Duodenal mucosa (tissue), 2 donors: Measurements from ENCODE around the gene SLC25A36.

Experiments
- H3K27ac ChIP-seq: one replicate; pipeline ENCODE4 v1.7.0; 2013; ENCODE audit warnings: low read depth, low read length
- H3K27me3 ChIP-seq, 2 donors: one replicate each; pipeline ENCODE4 v1.7.0; 2013; ENCODE audit warnings: low read length in 2 of 2, control low read depth in 1 of 2; ENCODE audit not compliant: insufficient read depth in 2 of 2, control insufficient read depth in 1 of 2
- H3K36me3 ChIP-seq, 2 donors: one replicate each; pipeline ENCODE4 v1.7.0; 2013; ENCODE audit warnings: low read length in 2 of 2, control low read depth in 1 of 2; ENCODE audit not compliant: insufficient read depth in 2 of 2, control insufficient read depth in 1 of 2
- H3K4me1 ChIP-seq, 2 donors: one replicate each; pipeline ENCODE4 v1.7.0; 2013; ENCODE audit warnings: low read length in 2 of 2, control low read depth in 1 of 2; ENCODE audit not compliant: insufficient read depth in 2 of 2, control insufficient read depth in 1 of 2
- H3K4me3 ChIP-seq, 2 donors: one replicate each; pipeline ENCODE4 v1.7.0; 2013; ENCODE audit warnings: low read length in 2 of 2, low read depth in 1 of 2
- H3K9ac ChIP-seq, 2 donors: one replicate each; pipeline ENCODE4 v1.7.0; 2013; ENCODE audit warnings: low read length in 2 of 2, low read depth in 1 of 2
- H3K9me3 ChIP-seq, 2 donors: one replicate each; pipeline ENCODE4 v1.7.0; 2013; ENCODE audit warnings: low read length in 2 of 2, control low read depth in 1 of 2; ENCODE audit not compliant: control insufficient read depth in 1 of 2

Gene SLC25A36, protein sequence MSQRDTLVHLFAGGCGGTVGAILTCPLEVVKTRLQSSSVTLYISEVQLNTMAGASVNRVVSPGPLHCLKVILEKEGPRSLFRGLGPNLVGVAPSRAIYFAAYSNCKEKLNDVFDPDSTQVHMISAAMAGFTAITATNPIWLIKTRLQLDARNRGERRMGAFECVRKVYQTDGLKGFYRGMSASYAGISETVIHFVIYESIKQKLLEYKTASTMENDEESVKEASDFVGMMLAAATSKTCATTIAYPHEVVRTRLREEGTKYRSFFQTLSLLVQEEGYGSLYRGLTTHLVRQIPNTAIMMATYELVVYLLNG

DNA sequence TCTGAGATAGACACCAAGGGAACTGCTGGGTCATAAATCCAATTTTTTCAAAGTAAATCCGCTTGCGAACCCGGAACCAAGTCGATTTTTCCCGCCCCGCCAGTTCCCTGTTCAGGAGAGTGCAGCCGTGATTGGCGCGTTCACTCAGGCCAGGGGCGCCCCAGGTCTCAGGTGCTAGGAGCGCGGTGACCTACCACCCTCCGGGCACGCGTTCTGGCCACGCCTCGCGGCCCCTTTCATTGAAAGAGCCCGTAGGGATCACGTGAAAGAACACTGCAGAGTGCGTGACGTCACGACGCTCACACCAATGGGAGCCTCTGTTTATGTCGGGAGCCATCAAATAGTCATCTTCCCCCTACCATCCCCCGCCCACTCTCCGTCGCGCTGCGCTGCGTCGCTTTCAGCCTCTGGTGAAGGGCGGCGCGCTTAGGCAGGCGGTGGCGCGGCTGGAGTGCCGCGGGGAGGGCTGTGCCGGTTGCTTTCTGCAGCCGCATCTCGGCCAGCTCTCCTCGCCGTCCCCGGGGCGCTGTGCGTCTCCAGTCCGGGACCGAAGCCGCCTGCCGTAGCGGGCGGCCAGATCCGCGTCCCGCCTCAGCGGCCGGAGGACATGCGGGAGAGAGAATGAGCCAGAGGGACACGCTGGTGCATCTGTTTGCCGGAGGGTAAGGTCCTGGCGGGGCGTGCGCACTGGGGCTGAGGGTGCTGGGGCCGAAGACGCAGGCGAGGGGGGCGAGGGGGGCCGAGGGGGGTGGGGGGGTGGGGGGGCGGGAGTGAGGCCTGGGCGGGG lies at the start of gene SLC25A36:
SLC25A36 (plus strand) TSS at position 403 of the 787 bp plus-strand sequence; CDS start at position 622, 219 bp downstream.
- Histone ChIP-seq H3K27ac (peak within 1 kb of the TSS; percentile 97), H3K4me3 (peak within 1 kb of the TSS; percentile 92 to 96), H3K9ac (peak within 1 kb of the TSS; percentile 89 to 98), H3K27me3 (no peaks in the 10 kb centered on the region), H3K4me1 (peaks cover 12 to 35% of the 10 kb centered on the region in 2 donors), H3K36me3 (no peaks in the 10 kb centered on the region), H3K9me3 (no peaks in the 10 kb centered on the region)

DNA sequence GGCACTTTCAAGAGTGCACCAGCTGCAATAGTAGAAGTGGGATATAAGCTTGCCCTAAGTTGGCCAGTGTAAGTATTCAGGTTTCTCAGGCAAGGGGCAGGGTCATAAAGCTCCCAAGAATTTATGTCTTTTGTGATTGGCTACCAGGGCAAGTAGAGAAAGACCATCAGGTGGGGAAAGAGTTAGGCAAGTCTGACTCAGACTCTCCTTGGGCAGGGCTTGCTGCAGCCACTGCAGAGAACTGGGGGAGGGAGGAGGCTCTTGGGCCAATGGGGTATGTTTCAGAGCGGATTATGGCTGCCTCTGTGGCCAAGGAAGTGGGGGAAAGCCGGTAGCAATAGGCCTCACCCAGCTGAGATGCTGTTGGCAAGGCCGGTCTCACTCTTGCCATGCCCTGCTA lies 44.6 kb upstream of the SLC25A36 start:
- H3K9me3 ChIP-seq: no peaks in the 10 kb centered on the region
- H3K9ac ChIP-seq: no peak overlapping the region
- H3K4me1 ChIP-seq: no peaks in the 10 kb centered on the region
- H3K27me3 ChIP-seq: no peaks in the 10 kb centered on the region
- no peak overlapping the region for H3K4me3 ChIP-seq
- H3K27ac ChIP-seq: no peak overlapping the region
- H3K36me3 ChIP-seq: no peaks in the 10 kb centered on the region

DNA sequence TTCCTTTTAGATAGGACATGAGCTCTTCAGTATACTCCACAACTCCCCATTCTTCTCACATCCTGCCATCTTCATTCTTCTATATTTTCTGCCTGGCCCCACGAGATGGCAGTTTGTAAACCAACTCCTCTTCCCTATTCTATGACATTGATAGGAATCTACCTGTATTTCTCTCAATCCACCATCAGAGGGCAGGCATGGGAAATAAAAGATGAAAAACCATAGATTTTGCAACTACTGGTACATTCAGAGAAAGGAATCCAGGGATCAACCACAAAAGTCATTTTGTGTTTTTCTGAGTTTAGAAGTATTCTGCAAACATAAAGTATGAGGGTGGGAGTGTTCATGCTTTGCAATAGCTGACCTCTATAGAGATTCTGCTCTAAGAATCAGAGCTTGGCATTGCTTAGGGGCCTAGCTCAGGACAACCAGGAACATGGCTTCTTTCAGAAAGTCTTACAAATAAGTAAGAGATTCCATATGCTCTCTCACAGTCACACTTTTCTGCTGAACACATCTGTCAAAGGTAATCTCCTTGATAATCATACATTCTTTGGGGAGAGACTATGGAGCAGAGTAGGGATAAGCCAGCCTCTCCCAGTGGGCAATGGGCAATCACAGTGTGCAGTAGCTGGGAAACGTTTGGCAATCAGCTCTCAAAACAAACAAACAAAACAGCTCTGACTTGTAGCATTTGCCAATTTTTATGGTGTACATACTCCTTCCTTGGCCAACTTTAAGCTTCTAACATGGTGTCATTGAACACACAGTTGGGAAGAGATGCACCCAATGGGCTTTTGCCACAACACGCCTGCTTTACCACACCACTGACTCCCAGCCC lies 43.1 kb upstream of the SLC25A36 start:
- Histone ChIP-seq H3K27me3 (no peaks in the 10 kb centered on the region), H3K4me1 (no peaks in the 10 kb centered on the region), H3K9ac (no peak overlapping the region), H3K4me3 (no peak overlapping the region), H3K27ac (no peak overlapping the region), H3K9me3 (no peaks in the 10 kb centered on the region), H3K36me3 (no peaks in the 10 kb centered on the region)

DNA sequence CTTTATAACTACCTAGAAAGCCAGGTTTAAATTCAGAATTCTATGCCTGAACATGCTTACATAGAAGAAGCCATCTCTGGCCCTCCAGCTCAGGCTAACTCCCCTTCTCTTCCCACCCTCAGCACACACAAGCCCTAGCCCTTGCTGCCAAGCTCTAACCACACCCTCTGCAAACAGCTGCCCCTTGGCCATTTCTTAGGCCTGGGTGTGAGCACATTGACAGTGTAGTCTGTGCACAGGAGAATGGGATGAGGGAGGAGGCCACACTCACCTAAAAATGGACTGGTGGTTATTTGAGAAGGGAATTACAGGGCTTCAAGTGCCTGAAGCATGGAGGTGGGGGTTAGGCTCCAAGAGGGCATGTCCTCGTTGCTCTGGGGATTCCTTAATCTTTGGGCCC lies 42.3 kb upstream of the SLC25A36 start:
- no peaks in the 10 kb centered on the region for H3K9me3 ChIP-seq
- H3K4me1 ChIP-seq: no peaks in the 10 kb centered on the region
- no peaks in the 10 kb centered on the region for H3K27me3 ChIP-seq
- no peaks in the 10 kb centered on the region for H3K36me3 ChIP-seq
- H3K27ac ChIP-seq: no peak overlapping the region
- H3K4me3 ChIP-seq: no peak overlapping the region
- no peak overlapping the region for H3K9ac ChIP-seq

DNA sequence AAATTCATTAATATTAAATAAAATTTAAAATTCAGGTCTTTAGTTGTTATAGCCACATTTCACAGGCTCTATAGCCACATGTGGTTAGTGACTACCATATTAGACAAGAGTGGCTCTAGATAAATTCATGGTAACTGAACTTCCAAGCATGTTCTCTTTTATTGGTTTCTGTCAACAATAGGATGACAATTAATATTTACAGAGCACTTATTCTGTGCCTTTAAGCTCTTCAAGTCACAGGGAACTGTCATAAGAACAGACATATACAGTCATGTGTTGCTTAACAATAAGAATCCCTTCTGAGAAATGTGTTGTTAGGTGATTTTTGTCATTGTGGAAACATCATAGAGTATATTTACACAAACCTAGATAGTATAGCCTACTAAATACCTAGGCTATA lies 38.8 kb upstream of the SLC25A36 start:
- H3K27me3 ChIP-seq: no peaks in the 10 kb centered on the region
- no peak overlapping the region for H3K4me3 ChIP-seq
- no peak overlapping the region for H3K27ac ChIP-seq
- H3K4me1 ChIP-seq: no peaks in the 10 kb centered on the region
- no peaks in the 10 kb centered on the region for H3K36me3 ChIP-seq
- no peak overlapping the region for H3K9ac ChIP-seq
- no peaks in the 10 kb centered on the region for H3K9me3 ChIP-seq

DNA sequence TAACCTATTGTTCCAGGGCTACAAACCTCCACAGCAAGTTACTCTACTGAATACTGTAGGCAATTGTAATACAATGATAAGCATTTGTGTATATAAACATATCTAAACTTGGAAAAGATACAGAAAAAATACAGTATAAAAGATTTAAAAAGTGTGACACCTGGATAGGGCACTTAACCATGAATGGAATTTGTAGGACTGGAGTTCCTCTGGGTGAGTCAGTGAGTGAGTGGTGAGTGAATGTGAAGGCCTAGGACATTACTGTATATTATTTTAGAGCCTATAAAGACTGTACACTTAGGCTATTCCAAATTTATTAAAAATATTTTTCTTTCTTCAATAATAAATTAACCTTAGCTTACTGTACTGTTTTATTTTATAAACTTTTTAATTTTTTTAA lies 38.4 kb upstream of the SLC25A36 start:
- Histone ChIP-seq H3K36me3 (no peaks in the 10 kb centered on the region), H3K27me3 (no peaks in the 10 kb centered on the region), H3K9me3 (no peaks in the 10 kb centered on the region), H3K9ac (no peak overlapping the region), H3K4me3 (no peak overlapping the region), H3K27ac (no peak overlapping the region), H3K4me1 (no peaks in the 10 kb centered on the region)

DNA sequence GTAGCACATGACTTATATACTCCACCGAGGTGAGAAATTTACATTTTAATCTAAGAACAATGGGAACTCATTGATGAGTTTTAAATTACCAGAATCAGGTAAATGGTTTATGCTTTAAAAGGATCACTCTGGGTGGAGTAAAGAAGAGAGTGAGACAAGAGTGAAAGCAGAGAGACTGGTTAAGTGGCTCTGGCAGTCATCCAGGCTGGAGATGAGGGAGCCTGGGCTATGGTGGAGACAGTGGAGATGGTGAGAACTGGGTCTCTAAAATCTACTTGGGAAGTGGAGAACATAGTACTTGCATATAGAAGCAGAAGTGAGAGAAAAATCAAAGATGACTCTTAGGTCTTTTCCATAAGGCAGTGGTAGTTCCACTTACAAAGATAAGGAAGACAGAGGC lies 37.1 kb upstream of the SLC25A36 start:
- no peaks in the 10 kb centered on the region for H3K4me1 ChIP-seq
- no peak overlapping the region for H3K9ac ChIP-seq
- no peaks in the 10 kb centered on the region for H3K36me3 ChIP-seq
- no peaks in the 10 kb centered on the region for H3K9me3 ChIP-seq
- H3K27me3 ChIP-seq: no peaks in the 10 kb centered on the region
- no peak overlapping the region for H3K27ac ChIP-seq
- no peak overlapping the region for H3K4me3 ChIP-seq

DNA sequence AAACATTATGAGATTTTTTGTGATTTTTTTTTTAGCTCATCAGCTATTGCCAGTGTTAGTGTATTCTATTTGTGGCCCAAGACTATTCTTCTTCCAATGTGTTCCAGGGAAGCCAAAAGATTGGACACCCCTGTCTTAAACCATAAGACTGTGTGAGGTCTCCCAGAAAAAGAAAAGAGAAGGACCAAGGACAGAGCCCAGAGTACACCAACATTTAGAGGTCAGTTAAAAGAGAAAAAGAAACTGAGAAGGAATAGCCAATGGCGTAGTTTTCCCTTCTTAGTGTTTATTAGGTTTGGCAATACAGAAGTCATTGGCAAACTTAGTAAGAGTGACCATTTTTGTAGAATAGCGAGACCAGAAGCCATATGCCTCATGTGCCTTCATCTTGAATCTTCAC lies 36.1 kb upstream of the SLC25A36 start:
- no peaks in the 10 kb centered on the region for H3K36me3 ChIP-seq
- H3K4me3 ChIP-seq: no peak overlapping the region
- no peaks in the 10 kb centered on the region for H3K9me3 ChIP-seq
- no peak overlapping the region for H3K9ac ChIP-seq
- H3K27ac ChIP-seq: no peak overlapping the region
- no peaks in the 10 kb centered on the region for H3K4me1 ChIP-seq
- H3K27me3 ChIP-seq: no peaks in the 10 kb centered on the region

DNA sequence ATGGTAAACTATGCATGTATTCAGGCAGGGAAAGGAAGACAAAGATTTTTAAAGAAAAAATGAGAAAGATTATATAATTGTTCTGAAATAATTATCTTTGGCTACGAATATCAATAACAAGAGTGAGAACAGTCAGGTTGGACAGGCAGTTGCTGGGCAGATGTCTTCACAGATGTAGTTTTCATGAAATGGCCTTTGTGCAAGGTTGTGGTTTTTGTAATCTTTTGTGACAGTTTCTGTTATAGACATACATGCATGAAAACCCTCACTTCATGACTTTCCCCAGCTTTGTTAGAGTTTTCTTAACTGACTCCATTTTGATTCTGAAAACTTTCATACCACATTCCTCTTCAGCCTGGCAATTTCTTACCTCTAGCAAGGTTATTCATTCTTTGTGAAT lies 34.9 kb upstream of the SLC25A36 start:
- H3K27me3 ChIP-seq: no peaks in the 10 kb centered on the region
- H3K4me1 ChIP-seq: no peaks in the 10 kb centered on the region
- no peak overlapping the region for H3K27ac ChIP-seq
- no peaks in the 10 kb centered on the region for H3K9me3 ChIP-seq
- H3K9ac ChIP-seq: no peak overlapping the region
- H3K36me3 ChIP-seq: no peaks in the 10 kb centered on the region
- no peak overlapping the region for H3K4me3 ChIP-seq

DNA sequence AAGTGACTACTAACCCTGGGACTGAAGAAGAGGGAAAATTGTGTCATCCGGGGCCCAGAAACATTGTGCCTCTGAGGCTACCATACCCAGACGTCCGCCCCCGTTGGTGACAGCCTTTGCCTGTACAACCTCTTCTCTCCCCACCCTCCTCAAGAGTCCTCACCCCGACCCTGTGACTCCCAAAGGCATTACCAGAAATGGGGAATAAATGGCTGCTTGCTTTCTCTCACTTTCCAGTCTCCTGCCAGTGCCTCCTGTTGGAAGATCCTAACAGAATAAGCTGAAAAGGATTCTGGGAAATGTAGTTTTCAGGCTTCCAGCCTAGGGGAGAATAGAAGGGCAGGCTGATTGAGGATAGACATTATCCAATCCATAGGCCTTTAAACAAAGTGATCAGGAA lies 30.8 kb upstream of the SLC25A36 start:
- Histone ChIP-seq H3K4me3 (no peak overlapping the region), H3K27me3 (no peaks in the 10 kb centered on the region), H3K36me3 (no peaks in the 10 kb centered on the region), H3K9me3 (no peaks in the 10 kb centered on the region), H3K9ac (no peak overlapping the region), H3K27ac (no peak overlapping the region), H3K4me1 (no peaks in the 10 kb centered on the region)
